Cerebellar nuclear complex (tissue), 1 donor: Measurements from ENCODE around the gene CTH.
"Not testable (repeated sequence)": the region's sequence is repeated elsewhere in the genome, so short reads cannot be mapped to it uniquely, and the experiment has no call there.

Experiments
- DNase-seq, 2 experiments: peaks; one replicate each; lab custom pipeline; 2025; lab: John Stamatoyannopoulos, UW

CTH gene

DNA sequence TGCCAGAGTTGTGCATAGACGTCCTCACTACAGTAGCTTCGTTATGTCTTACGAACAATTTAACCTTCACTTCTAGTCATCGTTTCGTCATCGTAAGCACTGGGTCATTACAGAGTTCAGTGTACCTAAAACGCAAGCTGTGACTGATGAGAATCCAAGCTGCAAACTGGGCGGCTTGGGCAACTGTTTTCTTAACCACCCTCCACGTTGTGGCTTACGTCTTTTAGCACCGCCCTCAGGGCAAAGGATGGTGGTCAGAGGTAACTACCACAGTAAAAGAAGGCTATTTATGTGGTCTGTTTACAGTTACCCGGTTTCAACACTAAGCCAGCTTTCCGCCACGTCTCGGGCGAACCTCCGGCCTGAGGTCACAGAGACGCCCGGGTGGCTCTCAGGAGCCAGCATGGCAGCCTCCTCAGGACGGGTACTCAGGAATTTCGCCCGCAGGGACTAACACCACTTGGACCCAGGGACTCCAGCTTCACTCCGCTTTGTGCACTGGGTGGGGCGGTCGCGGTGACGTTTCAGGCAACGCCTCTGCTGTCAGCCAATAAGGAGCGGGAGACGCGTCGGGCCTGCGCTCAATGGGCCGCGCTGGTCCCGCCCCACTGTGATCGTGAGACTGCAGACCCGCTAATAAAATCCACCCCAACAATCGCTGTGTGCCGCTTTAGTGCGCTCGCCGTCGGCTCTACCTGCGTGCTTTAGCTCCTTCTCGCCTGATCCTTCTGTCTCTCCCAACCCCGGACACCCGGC is at the start of gene CTH:
Gene CTH (plus strand): TSS at position 665 of the 756 bp plus-strand sequence. CDS start 148 bp downstream, outside the sequence.
- DNase-seq, result peak; percentile 85 to 88

DNA sequence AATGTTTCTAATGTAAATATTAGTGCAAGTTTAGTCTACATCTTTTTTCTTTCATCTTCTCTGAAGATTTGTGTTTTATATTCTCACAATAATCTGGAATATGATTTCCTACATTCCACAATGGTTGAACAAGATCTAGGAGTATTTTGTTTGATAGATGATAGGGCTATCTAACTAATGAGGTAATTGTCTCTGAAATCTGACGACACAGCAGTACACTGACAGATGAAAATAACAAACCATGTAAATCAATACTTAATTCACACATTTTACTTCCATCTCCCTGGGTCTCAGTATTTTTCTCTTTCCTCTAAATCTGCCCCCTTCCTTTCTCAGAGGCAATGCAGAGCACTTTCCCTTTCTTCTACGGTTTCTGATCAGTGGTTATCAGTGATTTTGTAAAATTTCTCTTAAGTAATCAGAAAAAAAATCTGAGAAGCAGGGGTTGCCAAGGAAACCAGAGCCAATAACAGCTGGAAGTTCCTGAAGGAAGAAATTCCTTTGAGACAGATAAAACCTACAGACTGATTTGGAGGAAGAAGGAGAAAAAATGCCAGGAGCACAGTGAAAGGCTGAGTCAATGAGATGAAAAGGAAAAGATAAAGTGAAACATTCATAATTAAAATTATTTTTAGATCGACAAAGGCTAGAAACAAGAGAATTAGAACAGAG is 49.2 kb upstream of the CTH start:
- DNase-seq, result no peak

GRCh38 chr1:70364439-70364838 is 46.6 kb upstream of the CTH start:
- no peak for DNase-seq

DNA sequence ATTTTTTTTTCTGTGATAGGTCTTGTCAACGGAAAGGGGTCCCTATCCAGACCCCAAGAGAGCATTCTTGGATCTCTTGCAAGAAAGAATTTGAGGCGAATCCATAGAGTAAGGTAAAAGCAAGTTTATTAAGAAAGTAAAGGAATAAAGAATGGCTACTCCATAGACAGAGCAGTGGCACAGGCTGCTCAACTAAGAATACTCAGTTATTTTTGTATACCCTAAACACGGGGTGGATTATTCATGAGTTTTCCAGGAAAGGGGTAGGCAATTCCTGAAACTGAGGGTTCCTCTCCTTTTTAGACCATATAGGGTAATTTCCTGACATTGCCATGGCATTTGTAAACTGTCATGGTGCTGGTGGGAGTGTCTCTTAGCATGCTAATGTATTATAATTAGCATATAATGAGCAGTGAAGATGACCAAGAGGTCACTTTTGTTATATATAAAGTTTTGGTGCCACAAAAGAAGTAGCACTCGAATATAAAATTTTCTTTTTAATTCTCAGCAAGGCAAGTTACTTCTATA is 44.6 kb upstream of the CTH start:
- not testable (repeated sequence) for DNase-seq

DNA sequence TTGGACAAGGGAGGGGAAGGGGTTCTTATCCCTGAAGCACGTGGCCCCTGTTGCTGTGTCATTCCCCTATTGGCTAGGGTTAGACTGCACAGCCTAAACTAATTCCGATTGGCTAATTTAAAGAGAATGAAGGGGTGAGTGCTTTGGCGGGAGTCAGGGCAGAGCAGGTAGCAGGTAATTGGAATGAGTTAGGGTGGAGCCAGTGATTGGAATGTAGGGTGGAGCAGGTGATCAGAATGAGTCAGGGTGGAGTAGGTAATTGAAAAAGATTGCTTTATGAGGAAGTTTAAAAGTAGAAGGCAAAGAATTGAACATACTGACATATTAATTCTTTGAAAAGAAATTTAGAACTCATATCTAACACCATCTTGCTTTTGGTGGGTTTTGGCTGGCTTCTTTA is 44.1 kb upstream of the CTH start:
- DNase-seq, result not testable (repeated sequence)

- not testable (repeated sequence) for DNase-seq
Observed at GRCh38 chr1:70367397-70367796, 43.7 kb upstream of the CTH start.

GRCh38 chr1:70371586-70371985 is 39.5 kb upstream of the CTH start:
- DNase-seq, result not testable (repeated sequence)

GRCh38 chr1:70372426-70372825 is 38.6 kb upstream of the CTH start:
- DNase-seq, result no peak

GRCh38 chr1:70373580-70373979 is 37.5 kb upstream of the CTH start:
- DNase-seq, result not testable (repeated sequence)

GRCh38 chr1:70376196-70376595 is 34.9 kb upstream of the CTH start:
- no peak for DNase-seq

GRCh38 chr1:70382682-70383081 is 28.4 kb upstream of the CTH start:
- DNase-seq, result no peak

DNA sequence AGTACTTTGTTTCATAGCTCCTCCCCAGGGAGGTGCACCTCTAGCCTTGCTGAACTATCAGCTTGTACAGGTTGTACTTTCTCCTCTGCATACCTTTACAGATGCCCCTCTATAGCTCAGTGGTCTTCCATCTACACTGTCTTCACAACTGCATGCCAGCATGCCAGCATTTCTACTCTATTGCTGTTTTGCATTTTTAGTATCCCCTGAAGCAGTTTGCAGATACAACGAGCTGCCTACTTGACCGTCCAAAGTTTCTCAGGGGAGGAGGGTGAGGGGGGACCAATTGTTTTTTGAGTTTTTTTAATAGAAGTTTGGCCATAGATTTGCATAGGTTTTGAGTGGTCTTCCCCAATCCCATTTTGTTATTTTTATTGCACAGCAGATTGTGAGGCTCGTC is 27.6 kb upstream of the CTH start:
- DNase-seq, result no peak

GRCh38 chr1:70384542-70384941 is 26.5 kb upstream of the CTH start:
- no peak for DNase-seq

DNA sequence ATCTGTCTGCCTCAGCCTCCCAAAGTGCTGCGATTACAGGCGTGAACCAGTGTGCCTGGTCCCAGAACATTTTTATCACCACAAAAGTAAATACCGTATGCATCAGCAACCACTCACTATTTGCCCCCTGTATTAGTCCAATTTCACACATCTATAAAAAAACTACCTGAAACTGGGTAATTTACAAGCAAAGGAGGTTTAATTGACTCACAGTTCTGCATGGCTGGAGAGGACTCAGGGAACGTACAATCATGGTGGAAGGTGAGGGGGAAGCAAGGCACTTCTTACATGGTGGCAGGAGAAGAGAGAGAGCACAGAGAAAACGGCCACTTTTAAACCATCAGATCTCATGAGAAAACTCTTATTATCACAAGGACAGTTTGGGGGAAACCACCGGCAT is 25.6 kb upstream of the CTH start:
- DNase-seq, result no peak

DNA sequence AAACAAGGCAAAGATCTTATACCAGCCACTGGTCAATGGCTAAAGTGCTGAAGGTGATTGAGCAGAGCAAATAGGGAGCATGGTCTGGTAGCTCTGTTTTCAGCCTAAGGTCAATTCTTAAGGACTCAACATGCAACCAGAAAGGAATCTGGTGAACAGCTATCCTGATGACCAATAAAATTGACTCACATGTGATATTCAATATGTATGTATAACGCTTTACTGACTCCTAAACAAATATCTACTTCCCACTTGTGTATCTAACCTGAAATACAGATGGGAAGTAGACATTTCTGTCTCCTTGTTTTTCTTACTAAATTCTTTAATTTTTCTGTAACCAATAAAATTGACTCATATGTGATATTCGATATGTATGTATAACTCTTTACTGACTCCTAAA is 24.9 kb upstream of the CTH start:
- no peak for DNase-seq

DNA sequence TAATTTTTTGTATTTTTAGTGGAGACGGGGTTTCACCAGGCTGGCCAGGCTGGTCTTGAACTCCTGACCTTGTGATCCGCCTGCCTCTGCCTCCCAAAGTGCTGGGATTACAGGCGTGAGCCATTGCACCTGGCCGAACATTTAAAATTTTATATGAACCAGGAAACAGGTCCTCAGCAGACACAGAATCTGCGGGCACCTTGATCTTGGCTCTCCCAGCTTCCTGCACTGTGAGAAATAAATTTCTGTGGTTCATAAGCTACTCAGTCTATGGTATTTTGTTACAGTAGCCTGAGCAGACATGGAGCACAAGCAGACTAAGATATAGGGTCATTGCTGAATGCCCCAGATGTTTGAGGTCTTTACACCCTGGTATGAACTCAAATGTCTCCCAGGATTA is 23.6 kb upstream of the CTH start:
- DNase-seq, result no peak

DNA sequence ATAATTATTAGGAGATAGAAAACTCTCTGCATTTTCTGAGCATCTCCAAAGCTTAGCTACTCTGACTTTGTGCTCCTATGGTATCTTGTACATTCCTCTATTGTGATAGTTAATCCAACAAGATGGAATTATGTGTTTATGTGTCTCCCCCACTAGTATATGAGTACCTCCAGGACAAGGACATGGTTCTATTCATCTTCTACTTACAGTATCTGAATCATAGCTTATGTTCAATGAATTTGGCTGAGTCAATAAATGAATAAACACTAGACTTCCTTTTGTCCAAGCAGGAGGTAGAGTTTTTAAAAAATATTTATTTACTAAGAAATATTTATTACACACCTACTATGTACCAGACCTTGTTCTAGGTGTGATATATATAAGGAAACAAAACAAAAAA is 18.4 kb upstream of the CTH start:
- no peak for DNase-seq

DNA sequence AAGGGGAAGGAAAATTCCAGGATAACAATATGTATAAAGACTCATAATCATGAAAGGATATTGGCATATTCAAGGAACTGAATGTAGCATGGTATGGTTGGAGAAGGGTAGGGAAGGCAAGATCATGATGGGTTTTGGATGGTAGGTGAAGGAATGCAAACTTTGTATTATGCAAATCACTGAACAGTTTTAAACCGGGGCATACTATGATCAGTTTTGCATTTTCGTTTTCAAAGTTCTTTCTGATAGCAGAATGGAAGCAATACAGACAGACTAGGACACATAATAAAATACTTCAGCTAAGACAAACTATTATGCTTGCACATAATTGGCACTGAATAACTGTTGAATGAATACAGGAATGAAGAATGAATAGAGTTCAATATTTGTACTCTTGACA is 14.5 kb upstream of the CTH start:
- no peak for DNase-seq

DNA sequence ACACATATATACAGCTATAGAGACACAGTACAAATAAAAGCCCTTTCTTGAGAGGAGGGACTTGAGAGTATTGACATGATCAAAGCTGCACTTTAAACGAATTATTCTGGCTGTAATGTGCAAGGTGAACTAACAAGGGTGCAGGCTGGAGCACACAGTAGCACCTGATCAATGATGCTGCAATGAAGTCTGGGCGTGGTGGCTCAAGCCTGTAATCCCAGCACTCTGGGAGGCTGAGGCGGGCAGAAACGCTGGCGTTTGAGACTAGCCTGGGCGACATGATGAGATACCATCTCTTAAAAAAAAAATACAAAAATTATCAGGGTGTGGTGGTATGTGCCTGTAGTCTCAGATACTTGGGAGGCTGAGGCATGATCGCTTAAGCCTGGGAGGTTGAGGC is 14.1 kb upstream of the CTH start:
- DNase-seq, result no peak

- no peak for DNase-seq
Observed at GRCh38 chr1:70400335-70400734, 10.7 kb upstream of the CTH start.

GRCh38 chr1:70401974-70402373 is 9.1 kb upstream of the CTH start:
- DNase-seq, result no peak

- DNase-seq, result no peak
Observed at GRCh38 chr1:70403759-70404158, 7.3 kb upstream of the CTH start.

DNA sequence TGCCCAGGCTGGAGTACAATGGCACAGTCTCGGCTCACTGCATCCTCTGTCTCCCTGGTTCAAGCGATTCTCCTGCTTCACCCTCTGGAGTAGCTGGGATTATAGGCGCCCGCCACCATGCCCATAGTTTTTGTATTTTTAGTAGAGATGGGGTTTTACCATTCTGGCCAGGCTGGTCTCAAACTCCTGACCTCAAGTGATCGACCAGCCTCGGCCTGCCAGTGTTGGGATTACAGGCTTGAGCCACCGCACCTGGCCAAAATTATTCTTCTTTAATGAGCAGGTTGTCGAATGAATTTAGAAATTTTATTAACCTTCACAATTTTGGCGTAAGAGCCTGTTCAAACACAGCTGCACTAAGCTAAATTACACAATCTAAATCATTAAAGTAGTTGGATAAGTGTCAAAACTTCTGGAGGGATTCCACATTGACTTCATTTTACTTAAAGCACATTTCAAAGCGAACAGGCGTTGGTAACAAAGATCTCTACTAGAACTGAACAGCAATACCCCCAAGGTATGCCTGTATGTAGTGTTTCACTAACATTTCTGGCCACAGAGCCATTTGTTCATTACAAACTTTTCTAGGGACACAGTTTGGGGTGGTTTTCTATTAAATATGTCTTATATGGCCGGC is 5.2 kb upstream of the CTH start:
- no peak for DNase-seq
